GM18858 (cell line): ENCODE data around the gene ATG3.
"Not testable (repeated sequence)": the region's sequence is repeated elsewhere in the genome, so short reads cannot be mapped to it uniquely, and the experiment has no call there.

Experiments
- ATAC-seq: cut with Tn5 transposase; IDR thresholded peaks from one replicate; pipeline ENCODE4 v1.9.1; 2021; ENCODE audit not compliant: unreplicated experiment

The ATG3 gene

DNA sequence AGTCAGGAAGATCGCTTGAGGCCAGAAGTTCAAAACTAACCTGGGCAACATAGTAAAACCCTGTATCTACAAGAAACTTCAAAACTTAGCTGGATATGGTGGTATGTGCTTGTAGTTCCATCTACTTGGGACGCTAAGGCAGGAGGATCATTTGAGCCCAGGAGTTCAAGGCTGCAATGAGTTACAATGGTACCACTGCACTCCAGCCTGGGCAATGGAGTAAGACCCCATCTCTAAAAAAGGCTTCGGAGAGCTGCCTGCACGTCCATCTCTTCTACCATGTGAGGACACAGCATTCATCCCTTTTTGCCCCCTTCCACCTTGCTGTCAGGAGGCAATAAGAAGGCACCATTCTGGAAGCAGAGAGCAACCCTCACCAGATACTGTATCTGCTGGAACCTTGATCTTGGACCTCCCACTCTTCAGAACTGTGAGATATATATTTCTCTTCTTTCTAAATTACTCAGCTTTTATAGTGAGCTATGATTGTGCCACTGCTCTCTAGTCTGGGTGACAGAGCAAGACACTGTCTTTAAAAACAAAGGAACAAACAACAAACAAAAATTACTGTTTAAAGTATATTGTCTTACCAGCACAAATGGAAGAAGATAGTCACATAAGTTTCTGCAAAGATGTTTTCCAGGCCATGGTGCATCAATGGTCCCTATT is 58.3 kb downstream of the ATG3 start:
- ATAC-seq = no peak

- ATAC-seq = no peak
These were observed 61.1 kb downstream of the ATG3 start for GRCh38 chr3:112500621-112501020.

DNA sequence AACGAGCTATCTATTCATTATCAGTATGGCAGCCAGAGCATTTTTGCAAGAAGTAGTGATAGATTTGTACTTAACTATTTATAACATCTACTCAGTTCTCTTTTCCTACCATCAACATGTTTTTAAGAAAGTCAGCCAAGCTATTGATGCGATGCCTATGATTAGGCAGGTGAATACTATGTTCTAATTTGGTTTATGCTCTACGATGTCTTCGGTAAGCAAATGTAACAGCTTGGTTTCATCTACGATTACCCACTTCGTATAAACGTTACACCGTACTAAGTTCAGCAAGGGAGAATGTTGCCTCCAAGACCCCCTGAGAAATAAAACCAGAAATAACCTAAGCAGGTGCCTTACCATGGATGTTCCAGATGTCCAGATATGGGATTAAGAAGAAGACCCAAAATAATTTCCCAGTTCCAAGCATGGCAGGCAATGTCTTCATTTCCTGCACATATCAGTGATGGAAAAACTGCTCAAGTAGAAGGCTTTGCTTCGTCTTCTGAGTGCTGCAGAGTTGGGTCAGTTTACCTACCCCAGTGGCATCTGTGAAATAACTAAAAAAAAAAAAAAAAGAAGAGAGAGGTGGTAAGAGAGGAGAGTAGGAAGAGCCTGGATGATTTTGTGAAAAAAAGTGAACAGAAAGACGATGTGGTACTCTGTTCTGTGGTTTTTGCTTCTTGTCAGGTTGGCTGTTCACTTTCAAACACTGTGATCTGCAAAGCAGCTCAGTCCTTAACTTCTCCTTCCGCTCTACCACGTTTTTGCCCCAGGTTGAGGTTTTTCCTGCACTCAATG is 62.6 kb downstream of the ATG3 start, which contains the start of gene BTLA:
TSS of gene BTLA (minus strand) at position 559 of the 798 bp plus-strand sequence. CDS start at position 445, 114 bp downstream.
- peak; percentile 66 for ATAC-seq

DNA sequence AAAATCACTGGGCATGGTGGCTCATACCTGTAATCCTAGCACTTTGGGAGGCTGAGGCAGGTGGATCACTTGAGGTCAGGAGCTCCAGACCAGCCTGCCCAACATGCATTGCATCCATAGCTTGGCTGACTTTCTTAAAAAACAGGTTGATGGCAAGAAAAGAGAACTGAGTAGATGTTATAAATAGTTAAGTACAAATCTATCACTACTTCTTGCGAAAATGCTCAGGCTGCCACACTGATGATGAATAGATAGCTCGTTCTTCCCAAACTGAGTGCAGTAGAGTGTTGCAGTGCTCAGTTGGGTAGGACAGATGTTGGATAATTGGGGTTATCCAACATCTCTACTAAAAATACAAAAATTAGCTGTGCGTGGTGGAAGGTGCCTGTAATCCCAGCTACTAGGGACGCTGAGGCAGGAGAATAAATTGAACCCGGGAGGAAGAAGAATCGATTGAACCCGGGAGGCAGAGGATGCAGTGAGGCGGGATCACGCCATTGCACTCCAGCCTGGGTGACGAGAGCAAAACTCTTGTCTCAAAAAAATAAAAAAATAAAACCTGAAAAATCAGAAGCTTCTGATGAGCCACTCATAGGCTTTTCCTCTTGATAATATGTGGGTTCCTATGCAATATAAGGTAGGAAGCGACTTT is 63.7 kb downstream of the ATG3 start:
- no peak for ATAC-seq

GRCh38 chr3:112496366-112497067 is 65.2 kb downstream of the ATG3 start:
- ATAC-seq = no peak

GRCh38 chr3:112494448-112494767 is 67.4 kb downstream of the ATG3 start:
- ATAC-seq = not testable (repeated sequence)

- ATAC-seq = no peak
These were observed 69.6 kb downstream of the ATG3 start for GRCh38 chr3:112492124-112492523.

GRCh38 chr3:112491373-112491772 is 70.4 kb downstream of the ATG3 start:
- ATAC-seq = no peak

GRCh38 chr3:112489674-112490479 is 71.9 kb downstream of the ATG3 start:
- ATAC-seq = peak; percentile 50

- no peak for ATAC-seq
These were observed 74.8 kb downstream of the ATG3 start for GRCh38 chr3:112486811-112487505.

DNA sequence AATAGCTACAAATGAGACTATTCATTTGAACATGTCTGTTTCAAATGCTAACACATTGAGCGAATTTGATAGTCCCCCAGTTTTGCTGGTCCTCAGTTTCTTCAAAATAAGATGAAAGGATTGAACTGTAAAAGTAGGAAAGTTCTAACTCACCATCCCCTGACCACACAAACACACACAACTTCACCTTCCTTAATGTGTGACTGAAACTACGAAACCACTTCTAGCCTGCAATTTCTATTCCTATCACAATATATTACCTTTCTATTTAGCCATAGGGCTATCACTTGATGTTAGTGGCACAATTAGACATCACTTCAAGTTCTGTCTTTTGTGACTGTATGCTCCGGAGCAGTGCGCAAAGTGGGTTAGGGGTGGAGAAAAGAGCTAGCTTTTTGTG is 77.4 kb downstream of the ATG3 start:
- no peak for ATAC-seq

- ATAC-seq = no peak
These were observed 79.1 kb downstream of the ATG3 start for GRCh38 chr3:112482675-112483074.
